Suprapubic skin (tissue), 4 donors: ENCODE results near the gene MED25. TPM values are rescaled to one million over a fixed set of nuclear protein-coding genes. Genes with fewer than 3 reads are reported as not detected.

Experiments used
- DNase-seq, 2 donors: peaks; one replicate each; pipeline ENCODE4 v3.0.0-alpha.2; 2019; ENCODE audit warnings: low spot score in 2 of 2
- H3K27ac ChIP-seq: fragments of 200-600 bp; sonication (generic); one replicate; pipeline ENCODE4 v1.5.1; 2019
- H3K27me3 ChIP-seq: fragments of 200-600 bp; sonication (generic); one replicate; pipeline ENCODE4 v1.5.1; 2019
- H3K36me3 ChIP-seq: fragments of 200-600 bp; sonication (generic); one replicate; pipeline ENCODE4 v1.5.1; 2019
- H3K4me1 ChIP-seq: fragments of 200-600 bp; sonication (generic); one replicate; pipeline ENCODE4 v1.5.1; 2019
- H3K4me3 ChIP-seq: fragments of 200-600 bp; sonication (generic); one replicate; pipeline ENCODE4 v1.5.1; 2019; ENCODE audit warnings: mild to moderate bottlenecking
- H3K9me3 ChIP-seq: fragments of 200-600 bp; sonication (generic); one replicate; pipeline ENCODE4 v1.5.1; 2019
- CTCF ChIP-seq, 2 donors: fragments of 200-600 bp in 1 of 2; fragments of 450-650 bp in 1 of 2; sonication (generic) in 1 of 2; IDR thresholded peaks; one replicate each; pipeline ENCODE4 v1.5.1; 2016 to 2019; ENCODE audit warnings: antibody characterized with exemption in 2 of 2, mild to moderate bottlenecking in 1 of 2, moderate library complexity in 1 of 2
- EP300 ChIP-seq: sonication (generic); formaldehyde crosslinking; IDR thresholded peaks from one replicate; pipeline ENCODE4 v1.6.1; 2017; ENCODE audit warnings: antibody characterized with exemption
- POLR2A ChIP-seq, 2 donors: fragments of 450-650 bp; IDR thresholded peaks; one replicate each; pipeline ENCODE4 v1.6.1; 2017; ENCODE audit warnings: antibody characterized with exemption in 2 of 2, mild to moderate bottlenecking in 2 of 2, moderate library complexity in 2 of 2
- POLR2AphosphoS5 ChIP-seq, 3 donors: sonication (generic); formaldehyde crosslinking; IDR thresholded peaks; one replicate each; pipeline ENCODE4 v1.6.1; 2017; ENCODE audit warnings: antibody characterized with exemption in 3 of 3
- WGBS: methylation state at CpG from one replicate; pipeline ENCODE4 v1.1.5; 2018; 5-methylcytosine and 5-hydroxymethylcytosine counted together
- total RNA-seq, 4 donors: library from RNA; depleted of rRNA; stranded (reverse); fragments of >200 nt; gene quantifications; one replicate each; pipeline ENCODE4 v1.1.0, GENCODE V29; 2016

Gene MED25
- total RNA-seq, 4 donors from 2014 or later: 32.2 to 60.3 (median 40.8) TPM

- Histone ChIP-seq H3K4me3 (no peak overlapping the region), H3K27ac (no peak overlapping the region), H3K4me1 (no peaks in the 10 kb centered on the region), H3K9me3 (no peaks in the 10 kb centered on the region), H3K27me3 (no peaks in the 10 kb centered on the region), H3K36me3 (peaks cover 98% of the 10 kb centered on the region)
- TF ChIP-seq POLR2A (IDR thresholded peaks at IDR 0.05) (no peak), POLR2AphosphoS5 (IDR thresholded peaks at IDR 0.05) (no peak)
- DNase-seq: no peak
- WGBS: 90% methylated on average over 8 of the region's 11 CpGs
These were observed 19.5 kb upstream of the MED25 start for GRCh38 chr19:49798574-49798973.

GRCh38 chr19:49799271-49799797 is 18.8 kb upstream of the MED25 start:
- H3K9me3 ChIP-seq: no peaks in the 10 kb centered on the region
- no peak overlapping the region for H3K4me3 ChIP-seq
- WGBS: 73% methylated on average over 3 of the region's 28 CpGs
- H3K4me1 ChIP-seq: no peaks in the 10 kb centered on the region
- no peaks in the 10 kb centered on the region for H3K27me3 ChIP-seq
- no peak overlapping the region for H3K27ac ChIP-seq
- TF ChIP-seq POLR2A (IDR thresholded peaks at IDR 0.05): no peak
- no peak for TF ChIP-seq CTCF (IDR thresholded peaks at IDR 0.05)
- TF ChIP-seq EP300: no peak
- TF ChIP-seq POLR2AphosphoS5 (IDR thresholded peaks at IDR 0.05): no peak
- no peak for DNase-seq
- peaks cover 98% of the 10 kb centered on the region for H3K36me3 ChIP-seq

GRCh38 chr19:49799798-49800376 is 18.2 kb upstream of the MED25 start:
- H3K36me3 ChIP-seq: peaks cover 96% of the 10 kb centered on the region
- TF ChIP-seq CTCF (IDR thresholded peaks at IDR 0.05): no peak
- no peak for TF ChIP-seq POLR2A (IDR thresholded peaks at IDR 0.05)
- no peak for TF ChIP-seq EP300
- TF ChIP-seq POLR2AphosphoS5 (IDR thresholded peaks at IDR 0.05): no peak
- no peak overlapping the region for H3K4me3 ChIP-seq

GRCh38 chr19:49800771-49801170 is 17.3 kb upstream of the MED25 start:
- WGBS: 96% methylated on average over 9 of the region's 10 CpGs
- no peak for DNase-seq
- Histone ChIP-seq H3K27ac (no peak overlapping the region), H3K27me3 (no peaks in the 10 kb centered on the region), H3K4me1 (no peaks in the 10 kb centered on the region), H3K9me3 (no peaks in the 10 kb centered on the region), H3K4me3 (no peak overlapping the region), H3K36me3 (peaks cover 95% of the 10 kb centered on the region)
- no peak for TF ChIP-seq EP300
- TF ChIP-seq POLR2AphosphoS5 (IDR thresholded peaks at IDR 0.05): no peak
- TF ChIP-seq POLR2A (IDR thresholded peaks at IDR 0.05): no peak
- no peak for TF ChIP-seq CTCF (IDR thresholded peaks at IDR 0.05)

More at GRCh38 chr19:49799798-49800376, 18.2 kb upstream of the MED25 start:
- no peaks in the 10 kb centered on the region for H3K9me3 ChIP-seq
- H3K27me3 ChIP-seq: no peaks in the 10 kb centered on the region
- no peaks in the 10 kb centered on the region for H3K4me1 ChIP-seq
- DNase-seq: no peak
- 93% methylated on average over 21 of the region's 25 CpGs for WGBS
- no peak overlapping the region for H3K27ac ChIP-seq

GRCh38 chr19:49801401-49801888 is 16.6 kb upstream of the MED25 start:
- H3K27ac ChIP-seq: no peak overlapping the region
- TF ChIP-seq POLR2A (IDR thresholded peaks at IDR 0.05): no peak
- H3K4me1 ChIP-seq: no peaks in the 10 kb centered on the region
- peak overlapping the region; percentile 37 for H3K4me3 ChIP-seq
- peaks cover 88% of the 10 kb centered on the region for H3K36me3 ChIP-seq
- no peak for DNase-seq
- H3K27me3 ChIP-seq: no peaks in the 10 kb centered on the region
- no peaks in the 10 kb centered on the region for H3K9me3 ChIP-seq
- 92% methylated on average over 20 of the region's 32 CpGs for WGBS

- Histone ChIP-seq H3K9me3 (no peaks in the 10 kb centered on the region), H3K36me3 (peaks cover 84% of the 10 kb centered on the region), H3K4me1 (no peaks in the 10 kb centered on the region), H3K4me3 (peak overlapping the region; percentile 37), H3K27ac (no peak overlapping the region), H3K27me3 (no peaks in the 10 kb centered on the region)
- no peak for TF ChIP-seq CTCF (IDR thresholded peaks at IDR 0.05)
- TF ChIP-seq EP300: no peak
- no peak for TF ChIP-seq POLR2A (IDR thresholded peaks at IDR 0.05)
- no peak for TF ChIP-seq POLR2AphosphoS5 (IDR thresholded peaks at IDR 0.05)
- 65% methylated on average over 30 of the region's 38 CpGs for WGBS
- DNase-seq: peak; percentile 90 to 94
These were observed 16.0 kb upstream of the MED25 start for GRCh38 chr19:49801966-49802661.
